OCI-M2 (cell line): Measurements from ENCODE around the gene SLC25A11.

Experiments used
- DNase-seq: peaks from one replicate; lab custom pipeline; 2025; ENCODE audit not compliant: unreplicated experiment; lab: John Stamatoyannopoulos, UW

The SLC25A11 gene

GRCh38 chr17:4966844-4967538, 27.1 kb upstream of the SLC25A11 start:
- DNase-seq, result peak; percentile 96

- no peak for DNase-seq
Measured at GRCh38 chr17:4965311-4965986, 25.6 kb upstream of the SLC25A11 start.

GRCh38 chr17:4960279-4960922, 20.6 kb upstream of the SLC25A11 start:
- no peak for DNase-seq

DNA sequence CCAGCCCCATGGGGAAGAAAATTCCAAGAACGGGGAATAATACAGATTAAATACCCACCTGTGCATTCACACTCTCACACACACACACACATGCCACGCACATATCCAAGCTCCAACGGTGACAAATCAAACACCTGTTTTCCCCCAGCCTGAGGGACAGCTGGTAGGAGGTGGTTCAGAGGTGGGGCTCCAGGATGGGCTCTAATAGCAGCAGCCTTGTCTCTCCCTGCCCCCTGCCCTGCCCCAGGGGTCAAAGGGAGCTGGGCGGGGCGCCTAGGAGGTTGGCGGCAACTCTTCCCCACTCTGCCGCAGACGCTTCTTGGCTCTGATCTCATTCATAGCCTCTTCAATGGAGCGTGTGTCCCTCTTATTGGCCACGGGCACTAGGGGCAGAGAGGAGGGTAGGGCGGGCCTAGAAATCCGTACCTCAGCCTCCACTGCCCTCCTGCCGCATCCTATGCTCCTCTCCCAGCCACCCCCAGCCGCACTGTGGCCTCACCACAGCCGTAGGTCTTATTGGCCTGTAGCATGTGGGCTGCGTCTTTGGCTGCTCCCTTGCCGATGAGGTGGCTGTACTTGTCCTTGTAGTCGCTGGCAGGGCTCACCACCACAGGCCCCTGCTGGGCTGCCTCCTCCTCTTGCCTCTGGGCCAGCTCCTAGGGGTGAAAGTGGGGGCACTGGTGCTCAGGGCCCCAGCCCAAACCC, 19.6 kb upstream of the SLC25A11 start:
- no peak for DNase-seq

- DNase-seq, result no peak
Measured at GRCh38 chr17:4958102-4958501, 18.3 kb upstream of the SLC25A11 start.

DNA sequence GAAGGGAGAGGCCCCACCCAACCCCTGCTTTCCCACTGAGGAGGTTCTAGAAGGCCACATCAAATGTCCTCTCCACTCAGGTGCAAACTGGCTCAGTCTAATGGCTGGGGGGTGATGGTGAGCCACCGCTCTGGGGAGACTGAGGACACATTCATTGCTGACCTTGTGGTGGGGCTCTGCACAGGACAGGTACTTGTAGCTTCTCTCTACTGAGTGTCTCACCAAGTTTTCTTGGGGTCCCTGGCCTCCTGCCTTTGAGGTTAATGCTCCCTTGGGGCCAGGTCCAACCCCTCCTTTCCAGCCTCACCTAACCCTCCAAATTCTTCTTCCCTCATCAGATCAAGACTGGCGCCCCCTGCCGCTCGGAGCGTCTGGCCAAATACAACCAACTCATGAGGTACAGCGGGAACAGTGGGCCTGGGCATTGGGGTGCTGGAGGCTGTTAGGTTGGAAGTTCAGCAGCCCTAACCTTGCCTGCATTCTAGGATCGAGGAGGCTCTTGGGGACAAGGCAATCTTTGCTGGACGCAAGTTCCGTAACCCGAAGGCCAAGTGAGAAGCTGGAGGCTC, 16.7 kb upstream of the SLC25A11 start:
- no peak for DNase-seq

DNA sequence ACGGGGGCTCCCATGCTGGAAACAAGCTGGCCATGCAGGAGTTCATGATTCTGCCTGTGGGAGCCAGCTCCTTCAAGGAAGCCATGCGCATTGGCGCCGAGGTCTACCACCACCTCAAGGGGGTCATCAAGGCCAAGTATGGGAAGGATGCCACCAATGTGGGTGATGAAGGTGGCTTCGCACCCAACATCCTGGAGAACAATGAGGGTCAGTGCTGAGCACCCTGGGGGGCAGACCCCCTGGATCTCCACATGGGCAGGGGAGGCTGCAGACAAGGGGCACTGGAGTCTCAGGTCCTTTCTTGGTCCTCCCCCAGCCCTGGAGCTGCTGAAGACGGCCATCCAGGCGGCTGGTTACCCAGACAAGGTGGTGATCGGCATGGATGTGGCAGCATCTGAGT, 15.2 kb upstream of the SLC25A11 start:
- DNase-seq, result no peak

- no peak for DNase-seq
Measured at GRCh38 chr17:4953451-4953961, 13.7 kb upstream of the SLC25A11 start.

- DNase-seq, result no peak
Measured at GRCh38 chr17:4951486-4951885, 11.6 kb upstream of the SLC25A11 start.

DNA sequence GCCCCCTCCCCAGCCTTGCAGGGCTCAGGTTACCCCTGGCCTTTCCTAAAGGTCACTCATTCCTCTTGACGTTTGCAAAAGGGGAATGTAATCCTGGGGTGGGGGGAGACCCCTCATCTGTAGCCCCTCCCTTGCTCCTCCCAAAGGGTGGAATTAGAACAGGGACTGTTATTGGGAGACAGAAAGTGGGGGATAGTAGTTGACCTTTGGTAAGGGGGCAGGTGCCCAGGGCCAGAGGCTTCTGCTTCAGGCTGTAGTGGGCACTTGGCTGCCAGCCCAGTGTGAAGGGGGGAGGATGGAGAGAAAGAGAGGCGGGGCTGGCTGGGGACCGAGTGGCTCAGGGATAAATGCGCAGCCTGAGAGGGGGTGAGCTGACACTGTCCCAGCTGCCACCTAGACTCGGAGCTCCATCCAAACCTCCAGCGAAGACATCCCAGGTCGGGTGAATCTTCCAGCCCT, 10.9 kb upstream of the SLC25A11 start, which contains the start of gene ENO3:
TSS of gene ENO3 (plus strand) at position 374 of the 459 bp plus-strand sequence. CDS start 711 bp downstream, outside the sequence.
- DNase-seq, result no peak

- no peak for DNase-seq
Measured at GRCh38 chr17:4950075-4950745, 10.4 kb upstream of the SLC25A11 start.

- no peak for DNase-seq
Measured at GRCh38 chr17:4949321-4950074, 9.7 kb upstream of the SLC25A11 start.

GRCh38 chr17:4948931-4949320, 9.1 kb upstream of the SLC25A11 start:
- DNase-seq, result no peak

- DNase-seq, result no peak
Measured at GRCh38 chr17:4948166-4948930, 8.5 kb upstream of the SLC25A11 start, which contains the start of gene PFN1. PFN1 (minus strand) TSS chr17:4948530; CDS start chr17:4948394, 136 bp downstream.

DNA sequence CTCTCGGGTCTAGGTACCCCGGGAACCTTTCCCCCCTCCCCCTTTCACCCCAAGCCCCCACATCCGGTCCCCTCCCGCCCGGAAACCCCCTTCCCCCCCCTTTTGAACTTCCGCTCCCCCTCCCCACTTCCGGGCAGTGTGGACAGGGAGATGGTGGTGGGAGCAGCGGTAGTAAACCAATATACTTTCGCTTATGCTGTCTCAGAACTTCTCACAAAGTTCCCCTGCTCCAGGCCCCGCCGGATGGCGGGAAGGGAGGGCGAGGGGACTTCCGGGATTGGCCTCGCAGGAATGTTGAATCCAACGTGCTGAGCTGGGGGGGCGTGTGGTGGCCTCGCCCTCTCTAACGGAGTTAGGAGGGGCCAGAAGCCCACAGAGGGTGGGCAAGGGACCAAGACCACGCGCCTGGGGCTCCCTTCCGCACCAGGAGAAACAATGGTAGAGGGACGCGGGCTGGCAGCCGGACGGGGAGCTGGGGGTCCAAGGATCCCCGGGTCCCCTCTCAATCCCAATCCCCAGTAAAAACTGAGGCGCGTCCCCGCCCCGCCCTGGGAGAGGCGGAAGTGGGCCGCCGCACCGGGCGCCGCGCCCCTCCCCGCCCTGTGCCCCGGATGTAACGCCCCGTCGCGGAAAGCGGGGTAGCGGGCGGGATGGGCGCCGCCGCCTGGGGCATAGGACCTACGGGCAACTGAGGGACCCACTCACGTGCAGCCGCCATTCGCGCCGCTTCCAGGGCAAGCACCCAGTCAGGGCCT, 7.7 kb upstream of the SLC25A11 start:
- DNase-seq, result no peak

DNA sequence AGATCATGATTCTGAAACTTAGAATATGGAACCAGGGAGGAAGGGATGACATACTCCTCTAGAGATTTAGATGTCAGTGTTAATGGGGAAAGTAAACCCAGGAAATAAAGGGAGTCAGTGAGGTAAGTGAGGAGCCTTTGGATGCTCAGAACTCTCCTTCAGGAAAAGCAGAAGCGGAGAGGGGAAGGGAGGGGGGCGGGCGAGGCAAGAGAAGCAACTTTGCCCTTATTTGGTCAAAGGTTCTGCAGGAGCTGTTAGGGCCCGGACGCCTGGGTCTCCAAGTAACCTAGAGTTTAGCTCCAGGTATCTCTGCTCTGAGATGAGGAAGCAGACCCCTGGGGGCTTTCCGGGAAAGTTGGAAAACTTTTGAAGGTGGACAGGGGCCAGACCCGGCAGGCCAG, 7.2 kb upstream of the SLC25A11 start:
- DNase-seq, result no peak

DNA sequence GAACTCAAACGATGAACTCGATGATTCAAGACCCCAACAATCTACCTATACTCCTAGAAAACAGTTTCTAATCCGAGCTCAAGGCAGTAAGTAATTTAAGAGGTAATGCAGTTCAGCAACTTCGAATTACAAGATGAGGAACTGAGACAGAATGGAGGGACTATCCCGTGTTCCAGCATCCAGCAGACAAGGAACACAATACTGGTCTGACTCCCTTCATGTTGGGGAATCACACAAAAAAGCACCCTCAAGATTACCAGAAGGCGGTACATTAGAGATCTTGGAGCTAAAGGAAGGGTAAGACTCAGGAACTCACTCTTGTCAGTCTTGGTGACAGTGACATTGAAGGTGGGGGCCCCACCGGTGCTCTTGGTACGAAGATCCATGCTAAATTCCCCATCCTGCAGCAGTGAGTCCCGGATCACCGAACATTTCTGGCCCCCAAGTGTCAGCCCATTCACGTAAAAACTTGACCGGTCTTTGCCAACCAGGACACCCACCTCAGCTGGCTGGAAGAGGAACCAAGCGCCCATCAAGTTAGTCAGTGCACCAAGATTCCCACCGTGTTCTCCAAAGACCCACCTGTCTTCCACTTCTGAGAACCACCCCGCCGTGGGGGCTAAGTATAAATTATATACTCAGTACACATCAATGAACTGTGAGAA, 6.6 kb upstream of the SLC25A11 start:
- DNase-seq, result no peak

- no peak for DNase-seq
Measured at GRCh38 chr17:4945944-4946280, 6.1 kb upstream of the SLC25A11 start.
